KOPT-K1 (cell line): ENCODE results near the gene MOB3A.
"Not testable (repeated sequence)": the region's sequence is repeated elsewhere in the genome, so short reads cannot be mapped to it uniquely, and the experiment has no call there.

ENCODE experiments used
- H3K27ac ChIP-seq: fragments of 200-600 bp; sonication (generic); 2 replicates; pipeline ENCODE4 v1.5.1; 2016; ENCODE audit warnings: antibody characterized with exemption, mild to moderate bottlenecking, low read depth, low read length; ENCODE audit not compliant: poor library complexity, severe bottlenecking
- H3K36me3 ChIP-seq: fragments of 200-600 bp; sonication (generic); 2 replicates; pipeline ENCODE4 v1.5.1; 2017; ENCODE audit warnings: antibody characterized with exemption, mild to moderate bottlenecking, low read length, moderate library complexity; ENCODE audit not compliant: insufficient read depth
- H3K9me3 ChIP-seq: fragments of 200-600 bp; sonication (generic); 2 replicates; pipeline ENCODE4 v1.5.1; 2017; ENCODE audit warnings: antibody characterized with exemption, low read length, mild to moderate bottlenecking; ENCODE audit not compliant: insufficient read depth, poor library complexity, severe bottlenecking

The MOB3A gene

DNA sequence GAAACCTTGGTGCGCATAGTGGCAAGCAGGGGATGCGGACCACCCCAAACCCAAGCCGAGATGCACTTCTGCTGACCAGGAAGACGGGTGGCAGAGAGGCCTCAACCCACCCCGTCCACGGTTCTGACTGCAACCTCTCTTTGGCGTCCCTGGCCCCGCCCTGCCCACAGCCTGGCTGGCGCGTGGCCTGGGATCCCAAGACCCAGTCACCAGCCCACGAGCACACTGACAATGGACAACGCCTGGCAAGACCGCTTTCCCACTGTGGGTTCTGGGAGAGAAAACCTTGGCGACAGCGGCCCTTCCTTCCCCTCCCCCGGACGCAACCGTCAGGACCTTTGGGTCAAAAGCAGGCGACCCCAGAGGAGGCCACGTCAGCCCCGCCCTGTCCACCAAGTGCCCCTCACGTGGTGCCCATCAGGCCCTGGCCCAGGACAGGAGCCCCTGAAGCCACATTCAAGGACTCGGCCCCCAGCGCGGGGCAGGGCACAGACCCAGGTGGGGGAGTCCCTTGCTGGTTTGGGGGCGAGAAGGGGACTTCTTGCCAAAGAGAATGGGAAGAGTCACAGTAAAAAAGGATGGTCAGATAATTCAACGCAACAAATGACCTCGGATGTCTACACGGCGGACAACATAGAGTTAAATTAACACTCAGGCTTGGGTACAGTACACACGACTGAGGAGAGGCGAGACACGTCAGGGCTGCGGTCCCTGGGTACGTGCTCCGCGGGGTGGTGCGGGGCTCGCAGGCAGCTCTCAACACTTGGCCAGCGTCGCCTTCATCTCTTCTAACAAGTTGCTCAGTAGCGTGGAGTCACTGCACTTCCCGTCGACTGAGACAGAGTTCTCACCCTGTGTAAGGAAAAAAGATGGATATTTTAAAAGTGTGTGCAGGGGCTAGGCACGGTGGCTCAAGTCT is 5.5 kb upstream of the MOB3A start:
- peaks cover 21% of the 10 kb centered on the region for H3K9me3 ChIP-seq
- no peak overlapping the region for H3K27ac ChIP-seq
- peaks cover 69% of the 10 kb centered on the region for H3K36me3 ChIP-seq

DNA sequence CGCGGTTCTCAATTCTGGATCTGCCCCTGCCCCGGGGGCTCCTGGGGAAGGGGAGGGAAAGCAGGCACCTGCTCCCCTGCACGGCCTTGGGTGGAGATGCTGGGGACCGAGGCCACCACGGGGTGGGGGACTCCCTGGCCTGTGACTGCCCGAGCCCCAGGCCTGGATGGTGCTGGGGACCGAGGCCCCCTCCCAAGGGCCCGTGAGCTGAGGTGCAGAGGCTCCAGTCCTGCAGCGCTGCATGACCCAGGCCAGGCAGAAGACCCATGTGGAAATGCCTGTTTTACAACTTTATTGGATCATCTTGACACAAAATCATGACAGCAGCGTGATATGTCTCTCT is 4.6 kb upstream of the MOB3A start:
- H3K36me3 ChIP-seq = peaks cover 59% of the 10 kb centered on the region
- H3K27ac ChIP-seq = no peak overlapping the region
- peaks cover 11% of the 10 kb centered on the region for H3K9me3 ChIP-seq

DNA sequence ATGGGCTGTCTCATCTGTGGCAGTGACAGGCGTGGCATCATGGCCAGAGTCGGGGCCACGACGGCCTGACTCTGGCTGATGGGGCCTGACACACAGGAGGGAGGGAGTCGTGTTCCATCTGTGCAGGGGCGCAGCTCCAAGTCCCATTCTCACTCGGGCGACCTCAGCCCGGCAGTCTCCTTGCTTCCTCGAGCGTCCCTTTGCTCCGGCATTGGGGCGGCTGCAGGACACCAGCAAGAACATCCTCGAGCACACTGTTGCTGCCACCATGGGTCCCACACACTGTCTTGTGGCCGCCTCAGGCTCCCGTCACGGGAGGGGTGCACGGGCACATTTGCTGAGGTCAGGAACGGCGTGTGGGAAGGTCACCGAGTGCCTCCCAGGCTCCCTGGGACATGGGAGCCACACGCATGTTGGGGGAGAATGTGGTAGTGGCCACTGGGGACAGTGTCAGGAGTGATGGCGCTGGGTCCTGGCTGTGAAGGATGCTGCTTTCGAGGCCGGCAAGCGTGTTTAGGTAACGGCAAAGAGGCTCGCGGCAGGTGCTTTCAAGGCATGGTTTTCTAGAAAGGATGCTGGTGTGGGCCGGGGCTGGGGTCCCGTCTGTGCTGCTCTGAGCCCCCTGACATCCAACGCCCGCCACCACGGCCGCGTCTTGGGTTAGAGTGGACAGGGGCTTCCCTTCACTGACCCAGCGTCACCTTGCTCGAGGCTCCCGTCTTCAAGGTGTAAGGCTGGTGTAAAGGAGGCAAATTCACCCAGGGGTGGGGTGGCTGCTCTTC is 4.0 kb upstream of the MOB3A start:
- Histone ChIP-seq H3K27ac (no peak overlapping the region), H3K36me3 (peaks cover 53% of the 10 kb centered on the region), H3K9me3 (peaks cover 5% of the 10 kb centered on the region)

DNA sequence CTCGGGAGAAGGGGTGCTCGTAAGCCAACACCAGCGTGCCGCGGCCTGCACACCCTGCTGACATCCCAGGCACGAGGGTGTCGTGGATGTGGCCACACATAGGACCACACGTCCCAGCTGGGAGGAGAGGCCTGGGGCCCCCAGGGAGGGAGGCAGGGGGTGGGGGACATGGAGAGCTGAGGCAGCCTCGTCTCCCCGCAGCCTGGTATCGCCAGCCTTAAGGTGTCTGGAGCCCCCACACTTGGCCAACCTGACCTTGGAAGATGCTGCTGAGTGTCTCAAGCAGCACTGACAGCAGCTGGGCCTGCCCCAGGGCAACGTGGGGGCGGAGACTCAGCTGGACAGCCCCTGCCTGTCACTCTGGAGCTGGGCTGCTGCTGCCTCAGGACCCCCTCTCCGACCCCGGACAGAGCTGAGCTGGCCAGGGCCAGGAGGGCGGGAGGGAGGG is 3.0 kb upstream of the MOB3A start:
- Histone ChIP-seq H3K9me3 (no peaks in the 10 kb centered on the region), H3K36me3 (peaks cover 43% of the 10 kb centered on the region), H3K27ac (no peak overlapping the region)

DNA sequence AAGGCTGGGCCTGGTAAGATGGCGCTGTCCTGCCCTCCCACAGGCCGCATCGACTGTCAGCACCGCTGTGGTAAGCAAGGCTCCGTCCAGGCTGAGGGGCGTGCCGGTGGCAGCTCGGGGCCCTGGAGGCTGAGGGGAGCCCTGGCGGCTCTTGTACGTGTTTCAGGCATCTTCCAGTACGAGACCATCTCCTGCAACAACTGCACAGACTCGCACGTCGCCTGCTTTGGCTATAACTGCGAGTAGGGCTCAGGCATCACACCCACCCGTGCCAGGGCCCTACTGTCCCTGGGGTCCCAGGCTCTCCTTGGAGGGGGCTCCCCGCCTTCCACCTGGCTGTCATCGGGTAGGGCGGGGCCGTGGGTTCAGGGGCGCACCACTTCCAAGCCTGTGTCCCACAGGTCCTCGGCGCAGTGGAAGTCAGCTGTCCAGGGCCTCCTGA is 1.8 kb upstream of the MOB3A start:
- Histone ChIP-seq H3K36me3 (peaks cover 37% of the 10 kb centered on the region), H3K9me3 (no peaks in the 10 kb centered on the region), H3K27ac (no peak overlapping the region)

DNA sequence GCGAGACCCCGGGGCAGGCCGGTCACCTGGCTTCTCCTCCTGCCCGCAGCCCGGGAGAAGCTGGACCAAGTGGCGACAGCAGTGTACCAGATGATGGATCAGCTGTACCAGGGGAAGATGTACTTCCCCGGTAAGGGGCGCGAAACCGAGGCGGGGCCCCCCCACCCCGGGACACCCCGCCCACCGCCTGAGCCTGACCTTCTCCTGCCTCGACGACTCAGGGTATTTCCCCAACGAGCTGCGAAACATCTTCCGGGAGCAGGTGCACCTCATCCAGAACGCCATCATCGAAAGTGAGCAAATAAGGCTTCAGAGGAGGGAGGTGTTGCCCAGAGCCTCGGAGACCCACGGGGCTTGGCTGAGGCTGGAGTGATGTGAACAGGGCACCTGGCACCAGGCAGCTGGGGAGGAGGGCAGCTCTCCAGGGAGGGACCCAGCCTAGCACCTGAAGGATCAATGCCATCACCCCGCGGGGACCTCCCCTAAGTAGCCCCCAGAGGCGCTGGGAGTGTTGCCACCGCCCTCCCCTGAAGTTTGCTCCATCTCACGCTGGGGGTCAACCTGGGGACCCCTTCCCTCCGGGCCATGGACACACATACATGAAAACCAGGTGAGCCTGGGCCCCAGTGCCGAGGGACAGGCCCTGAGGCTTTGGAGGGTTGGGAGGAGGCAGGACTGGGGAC is 1.2 kb upstream of the MOB3A start:
- Histone ChIP-seq H3K27ac (peak overlapping the region; percentile 21), H3K36me3 (peaks cover 38% of the 10 kb centered on the region), H3K9me3 (no peaks in the 10 kb centered on the region)

DNA sequence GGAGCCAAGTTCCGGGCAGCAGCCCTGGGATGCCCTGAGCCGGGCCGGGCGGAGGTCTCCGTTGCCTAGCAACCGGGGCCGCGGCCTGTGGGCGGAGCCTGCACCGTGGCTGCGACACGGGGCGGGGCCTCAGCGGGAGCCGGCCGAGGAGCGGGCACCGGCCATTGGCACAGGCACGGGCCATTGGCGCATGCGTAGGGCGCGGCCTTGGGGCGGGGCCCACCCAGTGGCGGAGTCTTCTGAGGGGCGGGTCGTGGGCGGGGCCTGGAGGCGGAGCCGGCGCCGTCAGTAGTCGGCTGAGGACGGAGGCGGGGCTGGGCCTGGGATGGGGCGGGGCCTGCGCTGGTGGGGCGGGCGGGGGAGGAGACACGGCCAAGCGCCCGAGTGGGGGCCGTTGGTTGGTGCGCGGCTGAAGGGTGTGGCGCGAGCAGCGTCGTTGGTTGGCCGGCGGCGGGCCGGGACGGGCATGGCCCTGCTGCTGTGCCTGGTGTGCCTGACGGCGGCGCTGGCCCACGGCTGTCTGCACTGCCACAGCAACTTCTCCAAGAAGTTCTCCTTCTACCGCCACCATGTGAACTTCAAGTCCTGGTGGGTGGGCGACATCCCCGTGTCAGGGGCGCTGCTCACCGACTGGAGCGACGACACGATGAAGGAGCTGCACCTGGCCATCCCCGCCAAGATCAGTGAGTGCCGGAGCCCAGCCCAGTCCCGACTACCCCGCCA is 515 bp upstream of the MOB3A start, which contains the start of gene IZUMO4:
IZUMO4 (plus strand) TSS at position 436 of the 723 bp plus-strand sequence; CDS start at position 467, 31 bp downstream.
- peak within 1 kb of the TSS; percentile 71 for H3K27ac ChIP-seq
- H3K36me3 ChIP-seq = peaks cover 31% of the 10 kb centered on the region
- no peaks in the 10 kb centered on the region for H3K9me3 ChIP-seq

DNA sequence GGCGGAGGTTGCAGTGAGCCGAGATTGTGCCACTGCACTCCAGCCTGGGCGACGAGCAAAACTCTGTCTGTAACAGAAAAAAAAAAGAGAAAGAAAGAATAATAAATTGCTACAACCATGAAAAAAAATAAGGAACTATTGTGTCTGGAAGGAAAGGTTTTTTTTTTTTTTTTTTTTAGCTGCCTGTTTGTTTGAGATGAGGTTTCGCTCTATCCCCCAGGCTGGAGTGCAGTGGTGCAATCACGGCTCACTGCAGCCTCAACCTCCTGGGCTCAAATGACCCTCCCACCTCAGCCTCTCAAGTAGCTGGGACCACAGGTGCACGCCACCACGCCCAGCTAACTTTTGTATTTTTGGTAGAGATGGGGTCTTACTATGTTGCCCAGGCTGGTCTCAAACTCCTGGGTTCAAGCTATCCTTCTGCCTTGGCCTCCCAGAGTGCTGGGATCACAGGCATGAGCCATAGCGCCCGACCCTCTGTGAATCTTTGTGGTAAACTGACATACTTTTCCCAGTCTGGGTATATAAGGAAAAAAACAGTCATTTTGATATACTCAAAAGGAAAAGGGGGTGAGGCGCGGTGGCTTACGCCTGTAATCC is 4.1 kb downstream of the MOB3A start:
- not testable (repeated sequence) for H3K36me3 ChIP-seq, H3K27ac ChIP-seq, H3K9me3 ChIP-seq

DNA sequence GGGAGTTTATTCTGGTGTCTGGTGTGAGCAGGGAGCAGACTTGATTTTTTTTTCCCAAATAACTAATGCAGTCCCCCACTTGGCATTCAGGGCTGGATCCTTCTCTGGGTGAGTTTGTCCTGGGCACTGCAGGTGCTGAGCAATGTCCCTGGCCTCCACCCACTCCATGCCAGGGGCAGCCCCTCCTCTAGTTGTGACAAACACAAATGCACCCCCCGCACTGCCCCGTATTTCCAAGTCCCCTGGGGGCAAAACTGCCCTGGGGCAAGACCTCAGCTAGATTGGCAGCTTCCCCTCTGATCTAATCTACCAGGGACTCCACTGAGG is 6.4 kb downstream of the MOB3A start:
- Histone ChIP-seq H3K9me3 (no peaks in the 10 kb centered on the region), H3K27ac (peak overlapping the region; percentile 54), H3K36me3 (0 out of 2 replicates have a peak, but pooled peaks cover 9% of the 10 kb centered on the region)

DNA sequence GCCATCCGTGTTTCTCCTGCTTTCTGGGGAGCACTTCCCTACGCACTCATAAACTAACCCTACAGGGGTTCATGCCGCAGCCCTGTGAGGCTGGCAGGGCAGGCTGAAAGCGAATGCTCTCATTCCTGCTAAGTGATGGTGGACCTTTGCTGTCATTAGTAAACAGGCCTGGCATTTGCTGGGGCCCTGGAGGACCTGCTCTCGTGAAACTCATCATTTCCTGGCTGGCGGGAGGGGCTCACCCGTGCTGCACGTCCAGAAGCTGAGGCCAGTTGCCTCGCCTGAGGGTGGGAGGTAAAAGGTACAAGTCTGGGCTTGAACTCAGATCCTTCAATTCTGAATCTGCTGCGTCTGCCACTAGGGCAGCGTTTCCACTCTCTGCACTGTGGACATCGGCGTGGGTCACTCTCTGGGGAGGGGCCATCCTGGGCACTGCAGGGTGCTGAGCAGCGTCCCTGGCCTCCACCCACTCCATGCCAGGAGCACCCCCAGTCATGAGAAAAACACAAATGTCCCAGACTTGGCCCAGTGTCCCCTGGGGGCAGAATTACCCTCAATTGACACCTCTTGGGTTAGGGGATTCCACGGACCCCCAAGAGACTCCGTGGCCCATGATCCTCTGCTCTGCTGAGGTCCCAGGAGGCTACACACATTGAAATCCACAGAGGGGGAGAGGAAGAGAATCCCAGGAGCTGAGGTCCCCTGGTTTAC is 7.0 kb downstream of the MOB3A start:
- Histone ChIP-seq H3K27ac (peak overlapping the region; percentile 54), H3K36me3 (0 out of 2 replicates have a peak, but pooled peaks cover 9% of the 10 kb centered on the region), H3K9me3 (no peaks in the 10 kb centered on the region)

DNA sequence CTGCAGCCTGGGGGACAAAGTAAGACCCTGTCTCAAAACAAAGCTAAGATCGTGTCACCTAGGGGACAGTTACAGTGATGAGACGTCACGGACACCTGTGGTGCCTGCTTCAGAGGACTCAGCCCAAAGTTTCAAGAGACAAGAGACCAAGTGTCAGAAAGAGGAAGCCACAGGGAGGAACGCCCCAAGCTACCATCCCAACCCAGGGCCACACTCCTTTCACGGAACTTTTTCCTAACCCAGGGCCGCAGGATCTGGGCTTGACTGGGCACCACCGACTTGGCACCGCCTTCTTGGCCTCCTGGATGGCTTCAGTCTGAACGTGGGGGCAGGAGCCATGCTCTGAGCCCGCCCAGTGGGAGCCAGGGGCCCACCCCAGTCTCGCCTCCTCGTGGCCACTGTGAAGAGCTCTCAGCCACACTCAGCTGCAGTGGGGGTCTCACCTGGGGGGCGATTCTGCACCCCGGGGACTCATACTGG is 8.5 kb downstream of the MOB3A start:
- Histone ChIP-seq H3K27ac (peak overlapping the region; percentile 58), H3K9me3 (no peaks in the 10 kb centered on the region), H3K36me3 (0 out of 2 replicates have a peak, but pooled peaks cover under 1% of the 10 kb centered on the region)

DNA sequence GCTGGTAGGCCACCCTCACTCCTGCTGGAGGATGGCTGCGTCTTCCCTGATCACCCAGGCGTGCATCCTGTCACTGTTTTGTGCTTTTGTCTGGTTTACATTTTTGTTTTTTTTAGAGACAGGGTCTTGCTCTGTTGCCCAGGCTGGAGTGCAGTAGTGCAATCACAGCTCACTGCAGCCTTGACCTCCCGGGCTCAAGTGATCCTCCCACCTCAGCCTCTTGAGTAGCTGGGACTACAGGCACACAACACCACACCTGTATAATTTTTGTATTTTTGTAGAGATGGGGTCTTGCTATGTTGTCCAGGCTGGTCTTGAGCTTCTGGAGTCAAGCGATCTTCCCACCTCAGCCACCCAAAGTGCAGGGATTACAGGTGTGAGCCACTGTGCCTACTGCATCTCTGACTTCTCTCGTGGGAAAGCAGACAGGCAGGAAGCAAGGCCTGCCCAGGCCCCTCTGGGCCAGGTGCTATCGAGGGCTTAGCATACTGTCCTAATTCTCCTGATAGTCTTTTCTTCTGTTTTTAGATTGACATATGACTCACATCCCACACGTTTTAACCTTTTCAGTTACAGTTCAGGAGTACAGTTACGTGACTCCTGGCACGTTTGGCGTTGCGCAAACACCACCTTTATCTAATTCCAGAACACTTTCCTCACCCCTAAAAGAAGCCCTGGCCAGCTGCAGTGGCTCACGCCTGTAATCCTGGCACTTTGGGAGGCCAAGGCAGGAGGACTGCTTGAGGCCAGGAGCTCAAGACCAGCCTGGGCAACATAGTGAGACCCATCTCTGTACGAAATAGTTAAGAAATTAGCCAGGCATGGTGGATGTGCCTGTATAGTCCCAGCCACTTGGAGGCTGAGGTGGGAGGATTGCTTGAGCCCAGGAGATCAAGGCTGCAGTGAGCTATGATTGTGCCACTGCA is 9.2 kb downstream of the MOB3A start:
- H3K27ac ChIP-seq = peak overlapping the region; percentile 58
- not testable (repeated sequence) for H3K36me3 ChIP-seq, H3K9me3 ChIP-seq
